ENCODE measurements around the gene ASB4.

Gene ASB4

GRCh38 chr7:95485391-95486123, at the start of gene ASB4:
ASB4 (plus strand) TSS chr7:95485943; CDS start chr7:95485972, 29 bp downstream.
- no peak within 1 kb of the TSS for H3K27ac ChIP-seq
- TF ChIP-seq ZFX (IDR thresholded peaks at IDR 0.05) (no peak), CTCF (conservative IDR thresholded peaks at IDR 0.05) (no peak)

GRCh38 chr7:95436407-95436806, 49.3 kb upstream of the ASB4 start:
- TF ChIP-seq ZFX (IDR thresholded peaks at IDR 0.05), result no peak
- no peak for TF ChIP-seq CTCF (conservative IDR thresholded peaks at IDR 0.05)
- H3K27ac ChIP-seq, result no peak overlapping the region

GRCh38 chr7:95440394-95441038, 45.2 kb upstream of the ASB4 start:
- H3K27ac ChIP-seq, result no peak overlapping the region
- TF ChIP-seq ZFX (IDR thresholded peaks at IDR 0.05), result no peak
- no peak for TF ChIP-seq CTCF (conservative IDR thresholded peaks at IDR 0.05)

GRCh38 chr7:95441042-95441823, 44.5 kb upstream of the ASB4 start:
- no peak overlapping the region for H3K27ac ChIP-seq
- TF ChIP-seq ZFX (IDR thresholded peaks at IDR 0.05) (no peak), CTCF (conservative IDR thresholded peaks at IDR 0.05) (no peak)

- H3K27ac ChIP-seq, result no peak overlapping the region
Observed at GRCh38 chr7:95444796-95445195, 40.9 kb upstream of the ASB4 start.

GRCh38 chr7:95446618-95447017, 39.1 kb upstream of the ASB4 start:
- H3K27ac ChIP-seq, result no peak overlapping the region
- TF ChIP-seq CTCF (conservative IDR thresholded peaks at IDR 0.05) (no peak), ZFX (IDR thresholded peaks at IDR 0.05) (no peak)

More at GRCh38 chr7:95444796-95445195, 40.9 kb upstream of the ASB4 start:
- no peak for TF ChIP-seq CTCF (conservative IDR thresholded peaks at IDR 0.05)
- no peak for TF ChIP-seq ZFX (IDR thresholded peaks at IDR 0.05)

Data from C4-2B (cell line).